Esophagus muscularis mucosa (tissue), 3 donors: ENCODE data around the gene ANXA4.
"Not testable (repeated sequence)": the region's sequence is repeated elsewhere in the genome, so short reads cannot be mapped to it uniquely, and the experiment has no call there.

Source experiments
- POLR2A ChIP-seq: fragments of 450-650 bp; IDR thresholded peaks from one replicate; pipeline ENCODE4 v1.6.1; 2017; ENCODE audit warnings: antibody characterized with exemption, moderate library complexity, mild to moderate bottlenecking, low read depth
- POLR2AphosphoS5 ChIP-seq, 2 donors: sonication (generic); formaldehyde crosslinking; IDR thresholded peaks; one replicate each; pipeline ENCODE4 v1.6.1; 2017; ENCODE audit warnings: antibody characterized with exemption in 2 of 2
- TF ChIP-seq, protein P1 (sequence below), 3 experiments: fragments of 200-600 bp in 2 of 3; fragments of 450-650 bp in 1 of 3; sonication (generic) in 2 of 3; IDR thresholded peaks; one replicate each; pipeline ENCODE4 v1.5.1; 2017 to 2019; ENCODE audit warnings: antibody characterized with exemption in 3 of 3, mild to moderate bottlenecking in 2 of 3, moderate library complexity in 1 of 3

DNA sequence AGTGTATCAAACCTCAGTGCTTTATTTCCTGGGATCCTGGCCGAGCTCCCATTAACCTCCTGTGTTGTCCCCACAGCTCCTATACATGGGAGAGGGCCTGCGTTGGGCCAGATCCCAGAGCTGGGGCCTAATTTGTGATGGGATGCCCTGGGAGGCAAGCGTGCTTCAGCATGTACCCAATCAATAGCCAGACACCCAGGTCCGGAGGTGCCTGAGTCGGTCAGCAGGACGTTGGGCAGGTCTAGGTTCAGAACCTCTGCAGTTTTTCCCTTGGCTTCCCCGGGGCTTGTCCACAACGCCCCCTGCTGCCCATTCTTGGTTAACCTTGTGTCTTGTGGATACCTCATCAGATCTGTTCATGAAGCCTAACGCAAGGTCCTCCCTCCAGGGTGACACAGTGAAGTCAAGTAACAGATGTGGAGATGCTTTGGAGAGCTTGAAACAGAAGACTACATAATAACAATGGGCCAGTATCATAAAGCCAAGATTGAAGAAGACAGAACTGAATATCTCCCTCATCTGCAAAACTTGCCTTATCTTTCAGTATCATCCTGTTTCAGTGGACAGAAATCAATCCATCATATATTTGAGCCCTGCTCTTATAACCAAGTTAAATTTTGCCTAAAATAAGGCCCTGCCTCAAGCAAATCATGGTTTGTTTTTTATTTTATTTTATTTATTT, 27.3 kb upstream of the ANXA4 start:
- not testable (repeated sequence) for TF ChIP-seq POLR2A
- TF ChIP-seq, protein P1, sequence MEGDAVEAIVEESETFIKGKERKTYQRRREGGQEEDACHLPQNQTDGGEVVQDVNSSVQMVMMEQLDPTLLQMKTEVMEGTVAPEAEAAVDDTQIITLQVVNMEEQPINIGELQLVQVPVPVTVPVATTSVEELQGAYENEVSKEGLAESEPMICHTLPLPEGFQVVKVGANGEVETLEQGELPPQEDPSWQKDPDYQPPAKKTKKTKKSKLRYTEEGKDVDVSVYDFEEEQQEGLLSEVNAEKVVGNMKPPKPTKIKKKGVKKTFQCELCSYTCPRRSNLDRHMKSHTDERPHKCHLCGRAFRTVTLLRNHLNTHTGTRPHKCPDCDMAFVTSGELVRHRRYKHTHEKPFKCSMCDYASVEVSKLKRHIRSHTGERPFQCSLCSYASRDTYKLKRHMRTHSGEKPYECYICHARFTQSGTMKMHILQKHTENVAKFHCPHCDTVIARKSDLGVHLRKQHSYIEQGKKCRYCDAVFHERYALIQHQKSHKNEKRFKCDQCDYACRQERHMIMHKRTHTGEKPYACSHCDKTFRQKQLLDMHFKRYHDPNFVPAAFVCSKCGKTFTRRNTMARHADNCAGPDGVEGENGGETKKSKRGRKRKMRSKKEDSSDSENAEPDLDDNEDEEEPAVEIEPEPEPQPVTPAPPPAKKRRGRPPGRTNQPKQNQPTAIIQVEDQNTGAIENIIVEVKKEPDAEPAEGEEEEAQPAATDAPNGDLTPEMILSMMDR (IDR thresholded peaks at IDR 0.05), result peak; percentile 72 to 77 (median 77)
- peak in 1 of 2 donors; percentile 45 for TF ChIP-seq POLR2AphosphoS5 (IDR thresholded peaks at IDR 0.05)
